GM18868 (cell line): ENCODE data around the gene OVOL1.

Source experiments
- ATAC-seq: cut with Tn5 transposase; IDR thresholded peaks from one replicate; pipeline ENCODE4 v1.9.1; 2021; ENCODE audit warnings: mild to moderate bottlenecking, moderate library complexity; ENCODE audit not compliant: unreplicated experiment

OVOL1 gene

DNA sequence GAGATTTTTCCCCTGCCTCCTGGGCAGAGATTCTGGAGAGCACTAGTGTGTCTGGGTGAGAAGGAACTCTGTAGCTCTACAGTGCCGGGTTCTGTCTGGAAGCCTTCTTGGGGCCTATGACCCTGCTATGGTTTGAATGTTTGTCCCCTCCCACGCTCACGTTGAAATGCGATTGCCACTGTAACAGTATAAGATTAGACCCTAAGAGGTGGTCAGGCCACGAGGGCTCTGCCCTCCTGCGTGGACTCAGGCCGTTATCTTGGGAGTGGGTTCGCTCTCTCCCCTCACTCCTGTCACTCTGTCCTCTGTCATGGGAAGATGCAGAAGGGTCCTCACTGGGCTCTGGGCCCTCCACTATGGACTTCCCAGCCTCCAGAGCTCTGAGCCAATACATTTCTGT is 9.6 kb upstream of the OVOL1 start:
- no peak for ATAC-seq

DNA sequence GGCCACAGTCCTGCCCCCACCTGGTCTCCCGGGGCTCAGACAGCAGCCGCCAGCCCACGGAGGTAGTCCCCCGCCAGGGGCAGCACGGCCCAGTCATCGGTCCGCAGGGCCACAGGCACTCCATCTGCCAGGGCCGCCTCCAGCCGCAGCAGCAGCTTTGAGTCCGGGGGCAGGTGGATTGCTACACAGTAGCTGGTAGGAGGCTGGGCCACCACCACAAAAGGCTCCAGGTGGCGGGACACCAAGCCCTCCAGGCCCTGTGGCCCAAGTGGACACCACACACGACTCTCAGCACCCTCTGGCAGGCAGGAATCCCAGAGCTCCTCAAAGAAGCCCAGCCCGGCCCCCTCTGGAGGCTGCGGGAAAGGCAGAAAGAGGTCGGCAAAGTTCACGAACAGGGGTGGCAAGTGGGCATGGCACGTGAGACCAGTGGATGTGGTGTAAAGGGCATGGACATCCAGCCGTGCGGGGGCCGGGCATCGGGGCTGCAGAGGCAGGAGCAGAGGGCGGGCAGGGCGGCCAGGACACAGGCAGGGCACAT is 9.0 kb upstream of the OVOL1 start:
- no peak for ATAC-seq

DNA sequence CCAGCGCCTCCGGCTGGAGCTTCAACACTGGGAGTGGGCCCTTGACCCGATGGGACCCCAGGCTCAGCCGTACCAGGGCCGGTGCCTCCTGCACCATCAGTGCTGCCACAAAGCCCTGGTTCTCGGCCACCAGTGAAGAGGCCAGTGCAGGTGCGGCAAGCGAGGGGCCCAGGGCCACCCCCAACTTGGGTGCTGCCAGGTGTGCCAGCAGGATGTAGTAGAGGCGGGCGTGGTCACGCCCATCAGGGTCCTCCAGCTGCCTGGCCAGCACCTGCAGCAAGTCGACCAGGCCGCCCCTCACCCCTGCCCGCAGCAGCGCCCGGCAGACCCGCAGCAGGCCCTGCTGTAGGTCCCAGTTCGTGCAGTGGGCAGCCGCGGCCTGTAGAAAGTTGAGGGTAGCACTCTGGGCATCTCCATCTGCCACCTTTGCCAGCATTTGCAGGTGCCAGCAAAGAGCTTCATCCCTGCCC is 8.4 kb upstream of the OVOL1 start:
- ATAC-seq: no peak

DNA sequence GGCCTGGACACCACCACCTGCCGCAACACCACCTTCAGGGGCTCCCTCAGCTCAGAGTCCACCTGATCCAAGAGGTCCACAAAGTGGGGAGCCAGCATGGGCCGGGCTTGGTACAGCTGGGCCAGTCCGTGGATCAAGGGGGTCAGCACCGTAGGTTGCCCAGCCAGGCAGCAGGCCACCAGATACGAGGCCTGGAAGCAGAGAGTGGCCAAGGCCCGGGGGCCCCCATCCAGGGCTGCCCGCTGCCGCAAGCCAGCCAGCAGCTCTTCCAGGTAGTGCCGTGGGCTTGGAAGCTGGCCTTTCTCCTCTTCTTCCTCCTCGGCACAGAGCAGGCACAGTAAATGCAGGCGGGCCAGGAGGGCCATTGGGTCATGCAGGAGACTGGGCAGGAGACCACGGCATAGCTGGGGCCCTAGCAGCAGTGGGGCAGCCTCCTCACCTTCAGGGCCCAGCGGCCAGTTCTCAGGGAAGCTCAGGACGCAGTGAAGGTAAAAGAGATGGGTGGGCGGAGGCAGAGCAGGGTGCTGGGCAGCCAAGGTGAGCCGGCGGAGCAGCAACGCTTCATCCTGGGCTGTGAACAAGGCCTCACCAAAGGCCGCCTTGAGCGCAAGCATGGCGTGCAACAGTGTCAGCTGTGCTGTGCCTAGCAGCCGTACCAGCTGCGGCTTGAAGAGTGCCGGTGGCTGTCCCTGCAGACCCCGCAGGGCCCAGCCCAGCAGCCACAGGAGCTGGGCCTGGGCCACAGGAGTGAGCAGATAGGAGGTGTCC is 7.8 kb upstream of the OVOL1 start:
- no peak for ATAC-seq

DNA sequence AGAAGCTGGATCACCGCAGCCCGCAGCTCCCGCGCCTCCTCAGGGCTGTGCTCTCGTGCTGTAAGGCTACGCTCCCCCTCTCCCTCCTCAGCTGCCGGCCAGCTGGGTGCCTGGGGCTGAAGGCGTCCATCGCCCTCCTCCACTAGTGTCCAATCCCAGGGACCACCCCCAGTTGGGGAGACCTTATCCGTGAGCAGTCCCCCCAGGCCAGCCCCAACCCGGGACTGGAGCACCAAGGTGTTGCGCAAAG is 7.3 kb upstream of the OVOL1 start:
- no peak for ATAC-seq

DNA sequence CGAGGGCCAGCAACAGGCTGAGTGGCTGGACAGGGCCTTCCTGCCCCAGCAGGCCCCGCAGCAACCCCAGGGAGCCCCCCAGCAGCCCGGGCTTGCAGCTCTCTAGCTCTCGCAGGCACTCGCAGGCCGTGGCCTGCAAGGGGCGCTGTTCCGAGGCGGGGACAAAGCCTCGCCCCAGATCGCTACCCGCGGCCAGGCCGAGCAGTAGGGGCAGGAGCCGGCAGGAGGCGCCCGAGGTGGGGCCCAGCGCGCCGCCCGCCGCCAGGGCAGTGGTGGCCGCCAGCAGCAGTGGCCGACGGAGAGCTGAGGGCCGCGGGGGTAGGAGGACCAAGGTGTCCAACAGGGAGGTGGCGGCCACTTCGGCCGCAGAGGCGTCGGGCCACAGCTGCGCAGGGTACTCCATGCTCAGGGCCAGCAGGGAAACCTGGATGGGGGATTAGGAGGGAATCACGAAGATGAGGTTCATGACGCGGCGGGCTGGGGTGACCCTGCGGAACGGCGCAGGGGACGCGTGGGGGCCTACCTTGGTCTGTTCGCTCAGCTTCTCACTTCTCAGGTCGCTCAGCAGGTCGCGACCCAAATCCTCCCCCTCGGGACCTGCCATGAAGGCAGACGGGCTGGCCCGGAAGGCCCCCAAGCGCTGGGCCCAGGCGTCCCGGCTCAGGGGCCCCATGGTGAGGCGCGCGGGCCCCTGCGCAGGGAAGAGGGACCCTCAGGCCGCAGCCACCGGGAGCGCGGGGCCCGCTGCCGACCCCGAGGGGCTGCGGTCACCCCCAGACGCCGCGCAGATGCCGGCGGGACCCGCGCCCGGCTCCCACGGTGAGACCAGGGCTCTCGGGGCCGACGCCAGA is 6.7 kb upstream of the OVOL1 start:
- ATAC-seq: peak; percentile 46

DNA sequence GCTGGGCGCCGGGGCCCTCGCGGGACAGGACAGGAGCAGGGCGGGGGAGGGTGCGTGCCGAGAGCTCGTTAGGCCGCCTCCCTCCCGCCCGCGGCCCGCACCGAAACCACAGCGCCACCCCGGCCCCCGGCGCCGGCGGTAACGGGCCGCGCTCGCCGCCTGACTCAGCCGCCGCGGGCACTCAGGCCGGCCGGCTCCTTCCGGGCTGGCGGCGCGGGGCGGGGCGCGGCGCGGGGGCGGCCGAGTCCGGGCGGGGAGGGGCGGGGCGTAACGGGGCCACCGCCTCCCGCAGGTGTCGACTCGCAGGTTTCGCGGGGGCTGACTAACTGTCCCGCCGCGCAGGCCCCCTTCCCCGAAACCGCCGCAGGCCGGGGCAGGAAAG is 6.1 kb upstream of the OVOL1 start, which contains the start of gene AP5B1:
AP5B1 (minus strand) TSS at position 207 of the 382 bp plus-strand sequence. CDS start 385 bp downstream, outside the sequence.
- ATAC-seq: peak; percentile 63

DNA sequence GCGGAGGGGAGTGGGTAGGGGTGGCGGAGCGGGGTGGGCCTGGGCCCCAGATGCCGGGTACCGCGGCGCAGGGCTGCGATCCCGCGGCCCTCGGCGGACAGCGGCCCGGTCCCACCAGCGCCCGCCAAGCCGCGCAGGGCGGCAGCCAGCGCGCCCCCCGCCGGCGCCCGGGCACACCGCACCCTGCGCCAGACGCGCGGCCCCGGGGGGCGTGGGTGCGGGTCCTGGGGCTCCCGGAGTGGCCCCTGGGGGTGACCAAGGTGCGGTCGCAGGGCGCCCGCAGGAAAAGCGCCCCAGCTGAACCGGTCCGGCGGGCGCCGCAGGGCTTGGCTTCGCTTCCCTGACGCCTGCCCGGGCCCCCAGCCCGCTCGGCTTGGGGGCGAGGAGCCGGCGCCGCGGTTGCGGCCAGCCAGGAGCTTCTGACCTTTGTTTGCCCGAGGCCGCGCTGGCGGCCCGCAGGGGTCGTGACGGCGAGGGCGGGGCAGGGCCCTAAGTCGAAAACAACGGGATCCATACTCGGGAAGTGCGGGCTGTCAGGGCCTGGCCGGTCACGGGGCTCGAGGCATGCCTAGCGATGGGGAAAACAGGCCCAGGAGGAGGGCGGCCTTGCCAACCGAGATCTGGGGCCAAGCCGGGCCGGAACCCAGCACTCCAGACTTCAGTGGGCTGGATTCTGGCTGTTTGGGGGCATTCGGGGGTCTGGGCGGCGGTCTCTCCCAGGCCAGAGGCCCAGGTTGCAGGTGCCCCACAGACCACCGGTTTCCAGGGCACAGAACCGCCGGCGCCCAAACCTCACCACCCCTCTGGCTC is 5.5 kb upstream of the OVOL1 start:
- ATAC-seq: peak; percentile 33

DNA sequence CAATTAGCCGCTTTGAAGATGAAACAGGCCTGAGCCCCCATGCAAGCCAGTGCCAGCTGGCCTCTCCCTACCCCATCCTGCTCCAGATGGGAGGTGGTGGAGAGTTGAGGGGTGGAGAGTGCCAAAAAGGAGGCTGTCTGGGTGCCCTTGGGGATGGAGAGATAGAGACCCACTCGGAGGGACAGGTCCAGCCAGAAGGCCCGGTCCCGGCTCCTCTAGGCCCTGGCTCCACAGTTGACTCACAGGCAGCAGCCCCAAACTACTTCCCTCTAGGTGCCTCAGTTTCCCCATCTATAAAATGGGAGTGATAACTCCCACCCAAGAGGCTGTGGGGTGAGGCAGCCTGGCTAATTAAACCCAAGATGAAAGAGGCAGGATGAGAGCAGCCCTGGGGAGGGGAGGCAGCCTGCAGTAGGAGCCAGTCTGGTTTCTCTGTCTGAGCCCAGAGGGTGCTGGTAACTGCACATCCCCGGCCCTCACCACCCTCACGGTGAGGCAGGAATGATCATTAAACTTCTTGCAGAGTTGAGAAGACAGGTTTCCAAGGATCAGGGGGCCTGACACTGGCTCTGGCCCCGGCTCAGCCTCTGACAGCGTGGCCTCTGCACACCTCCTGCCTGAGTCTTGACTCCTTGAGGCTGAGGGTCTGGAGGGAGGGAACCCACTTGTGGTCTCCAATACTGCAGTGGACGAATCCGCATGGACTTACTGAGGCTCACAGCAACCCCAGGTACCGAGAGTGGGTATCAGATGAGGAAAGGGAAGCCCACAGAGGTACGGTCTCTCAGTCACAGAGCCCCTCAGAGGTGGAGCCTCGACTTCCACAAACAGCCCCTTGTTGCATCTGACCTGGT is 4.7 kb upstream of the OVOL1 start:
- ATAC-seq: no peak

DNA sequence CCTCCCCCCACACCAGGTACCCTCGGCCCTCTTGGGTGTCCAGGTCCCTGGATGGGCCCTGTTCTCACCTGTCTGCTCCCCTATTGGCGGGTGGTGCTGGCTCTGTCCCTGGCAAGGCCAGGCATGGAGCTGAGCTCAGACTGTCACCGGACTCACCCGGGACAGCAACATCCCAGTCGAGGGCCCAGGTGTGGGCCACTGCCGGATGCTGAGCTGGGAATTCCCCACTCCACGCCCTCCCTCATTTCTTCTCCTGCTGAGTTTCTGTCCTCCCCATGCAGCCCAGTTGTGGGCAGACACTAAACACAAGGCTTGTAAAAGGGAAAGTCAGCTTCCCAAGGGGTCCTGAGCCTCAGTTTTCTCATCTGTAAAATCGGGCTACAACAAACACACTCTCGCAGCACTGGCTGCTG is 4.0 kb upstream of the OVOL1 start:
- ATAC-seq: no peak

DNA sequence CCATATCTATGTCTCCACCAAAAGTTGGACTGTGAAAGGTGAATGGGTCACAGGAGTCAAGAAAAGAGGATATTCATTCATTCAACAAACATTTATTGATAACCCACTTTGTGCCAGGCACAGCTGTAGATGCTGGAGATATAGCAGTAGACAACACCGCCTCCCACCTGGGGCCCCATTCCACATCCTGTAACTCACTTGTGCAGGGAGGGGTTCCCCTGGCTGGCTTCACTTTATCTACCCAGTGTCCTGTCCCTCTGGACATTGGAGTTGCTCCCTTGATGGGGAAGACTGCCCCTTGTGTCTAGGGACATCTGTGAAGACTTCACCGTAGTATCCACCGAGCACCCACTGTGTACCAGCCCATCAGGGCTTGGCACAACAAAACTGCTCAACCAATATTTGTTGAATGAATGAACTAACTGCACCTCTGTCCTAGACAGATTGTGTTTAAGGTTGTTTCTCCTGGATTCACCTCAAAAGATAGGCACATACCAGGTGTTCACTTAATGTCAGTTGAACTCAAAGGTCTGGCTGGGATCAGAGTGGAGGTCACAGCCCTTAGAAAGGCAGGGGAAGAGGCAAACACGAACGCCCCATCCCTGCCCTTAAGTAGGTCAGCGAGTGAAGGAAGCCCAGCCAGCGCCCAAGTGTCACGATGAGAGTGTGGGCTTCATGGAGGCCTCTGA is 1.4 kb upstream of the OVOL1 start:
- ATAC-seq: no peak

DNA sequence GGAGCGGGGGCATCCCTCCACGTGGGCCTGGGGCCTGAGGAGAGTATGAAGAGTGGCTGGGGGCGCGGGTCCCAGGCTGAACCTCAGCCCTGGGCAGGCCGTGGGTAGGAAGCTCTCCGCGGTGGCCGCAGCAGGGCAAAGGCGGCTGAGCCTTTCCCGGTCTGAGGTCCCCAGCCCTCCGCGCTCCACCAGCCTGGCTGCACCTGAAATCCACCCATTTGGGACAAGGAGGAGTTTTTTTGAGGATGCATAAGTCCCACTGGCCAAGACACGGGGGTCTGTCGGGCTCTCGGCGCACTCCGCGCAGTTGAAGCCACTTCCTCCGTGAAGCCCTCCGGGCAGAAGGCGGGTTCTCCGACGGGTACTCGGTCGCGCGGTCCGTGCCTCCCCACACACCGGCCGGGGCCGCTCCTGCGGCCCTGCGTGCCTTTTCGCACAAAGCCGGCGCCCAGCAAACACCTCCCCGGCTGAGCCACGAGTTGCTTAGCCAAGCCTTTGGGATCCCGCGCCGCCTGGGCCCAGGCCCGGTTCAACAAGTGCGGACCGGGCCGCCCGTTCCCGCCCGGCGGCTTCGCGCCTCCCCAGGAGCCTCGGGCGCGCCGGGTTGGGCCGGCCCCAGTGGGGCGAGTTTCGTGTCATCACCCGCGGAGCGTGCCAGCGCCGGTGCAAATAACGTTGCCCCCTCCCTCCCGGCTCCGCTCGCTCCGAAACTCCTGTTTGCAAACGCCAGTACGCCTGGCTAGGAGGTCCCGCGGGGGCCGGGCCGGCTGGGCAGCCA is 666 bp upstream of the OVOL1 start:
- ATAC-seq: no peak

DNA sequence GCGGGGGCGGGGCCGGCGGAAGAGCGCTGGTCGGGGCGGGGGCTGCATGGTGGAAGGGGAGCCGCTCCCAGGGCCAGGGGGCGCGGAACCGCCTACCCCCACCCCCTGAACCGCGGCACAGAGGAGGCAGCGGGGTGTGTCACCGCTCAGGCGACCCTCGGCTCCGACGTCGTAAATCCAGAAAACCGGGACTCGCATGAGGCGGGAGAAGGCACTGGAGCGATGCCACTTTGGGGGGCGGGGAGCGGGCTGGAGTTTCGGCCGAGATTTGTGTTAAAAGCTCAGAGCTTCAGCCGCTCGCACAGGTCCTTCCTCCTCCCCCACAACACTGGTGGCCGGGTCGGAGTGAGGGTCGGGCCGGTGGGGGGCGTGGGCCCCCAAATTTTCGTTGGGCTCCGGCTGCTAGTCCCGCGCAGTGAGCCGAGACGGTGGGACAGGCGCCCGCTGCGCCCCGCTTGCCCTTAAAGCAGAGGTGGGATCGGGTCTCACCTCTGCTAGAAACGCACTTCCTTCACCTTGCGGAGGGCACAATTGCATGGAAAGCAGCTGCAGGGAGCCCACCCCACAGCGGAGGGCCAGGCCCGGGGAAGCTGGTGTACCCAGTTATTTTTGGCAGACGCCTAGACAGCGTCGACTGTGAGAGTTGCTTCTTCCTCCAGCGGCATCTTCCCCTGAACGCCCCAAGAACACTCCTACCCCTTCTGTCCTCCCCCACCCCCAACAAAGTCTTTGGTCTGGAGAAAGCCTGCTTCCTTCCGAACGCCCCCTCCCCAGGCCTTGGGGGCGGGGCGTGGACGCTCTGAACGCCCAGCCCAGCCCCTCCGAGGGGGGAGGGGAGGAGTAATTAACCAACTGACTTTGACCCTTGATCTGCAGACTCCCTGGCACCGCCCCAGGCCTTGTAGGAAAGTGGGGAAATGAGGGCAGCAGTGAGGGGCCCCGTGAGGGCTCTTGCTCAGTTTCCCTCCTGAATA is 1.1 kb downstream of the OVOL1 start:
- no peak for ATAC-seq

DNA sequence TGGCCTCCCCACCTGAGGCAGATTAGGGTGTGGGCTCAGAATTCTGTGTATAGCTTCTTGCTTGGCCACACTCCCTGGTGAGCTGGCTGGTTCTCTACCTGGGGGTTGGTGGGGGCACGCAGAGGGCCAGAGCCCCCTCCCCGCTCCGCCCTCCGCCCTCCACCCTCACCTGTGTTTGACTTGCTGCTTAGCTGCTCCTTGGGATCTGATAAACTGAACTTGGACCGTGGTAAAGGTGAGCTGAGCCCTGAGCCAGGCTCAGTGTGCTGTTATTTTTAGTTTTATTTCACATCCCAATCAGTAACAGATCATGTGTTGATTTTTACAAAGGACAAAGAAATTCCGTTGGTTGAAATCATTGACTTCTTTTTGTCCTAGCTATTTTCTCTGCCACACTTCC is 2.0 kb downstream of the OVOL1 start:
- no peak for ATAC-seq

DNA sequence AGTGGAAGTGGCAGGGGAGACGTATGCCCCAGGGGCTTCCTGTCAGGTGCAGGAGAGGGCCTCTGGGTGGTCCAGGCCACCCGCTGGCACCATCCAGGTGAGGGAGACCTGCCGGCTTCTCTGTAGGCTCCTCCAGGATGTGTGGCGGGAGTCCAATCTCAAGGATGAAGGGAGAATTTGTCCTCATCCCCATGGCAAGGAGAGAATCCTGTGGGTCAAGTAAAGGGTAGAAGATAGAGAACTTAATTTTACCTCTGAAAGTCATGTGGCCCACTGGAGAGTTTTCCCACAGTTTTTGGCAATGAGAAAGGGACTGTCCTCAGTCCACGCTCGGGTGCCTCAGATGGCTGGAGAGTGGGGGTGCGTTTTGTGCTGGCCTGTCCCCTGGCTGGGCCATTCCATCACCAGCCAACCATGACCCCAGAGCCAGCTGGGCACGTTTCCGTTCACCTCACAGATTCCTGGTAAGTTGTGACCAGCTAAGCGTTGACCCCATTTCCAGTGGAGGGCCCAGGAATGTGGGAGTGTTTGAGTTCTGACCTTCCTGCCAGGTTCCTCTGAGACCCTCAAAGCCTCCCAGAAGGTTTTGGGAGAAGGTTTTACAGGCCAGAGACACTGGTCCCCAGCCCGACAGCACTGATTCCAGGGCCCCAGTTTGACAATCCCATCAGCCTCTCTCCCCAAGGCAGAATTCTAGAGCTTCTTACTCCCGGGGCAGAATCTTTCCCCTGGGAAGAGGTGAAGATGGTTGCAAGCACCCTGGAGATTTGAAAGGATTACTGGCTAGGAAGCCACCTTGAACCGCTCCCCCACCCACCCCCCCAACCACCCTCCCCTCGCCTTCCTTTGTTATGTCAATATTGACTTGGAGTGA is 2.6 kb downstream of the OVOL1 start:
- ATAC-seq: no peak

DNA sequence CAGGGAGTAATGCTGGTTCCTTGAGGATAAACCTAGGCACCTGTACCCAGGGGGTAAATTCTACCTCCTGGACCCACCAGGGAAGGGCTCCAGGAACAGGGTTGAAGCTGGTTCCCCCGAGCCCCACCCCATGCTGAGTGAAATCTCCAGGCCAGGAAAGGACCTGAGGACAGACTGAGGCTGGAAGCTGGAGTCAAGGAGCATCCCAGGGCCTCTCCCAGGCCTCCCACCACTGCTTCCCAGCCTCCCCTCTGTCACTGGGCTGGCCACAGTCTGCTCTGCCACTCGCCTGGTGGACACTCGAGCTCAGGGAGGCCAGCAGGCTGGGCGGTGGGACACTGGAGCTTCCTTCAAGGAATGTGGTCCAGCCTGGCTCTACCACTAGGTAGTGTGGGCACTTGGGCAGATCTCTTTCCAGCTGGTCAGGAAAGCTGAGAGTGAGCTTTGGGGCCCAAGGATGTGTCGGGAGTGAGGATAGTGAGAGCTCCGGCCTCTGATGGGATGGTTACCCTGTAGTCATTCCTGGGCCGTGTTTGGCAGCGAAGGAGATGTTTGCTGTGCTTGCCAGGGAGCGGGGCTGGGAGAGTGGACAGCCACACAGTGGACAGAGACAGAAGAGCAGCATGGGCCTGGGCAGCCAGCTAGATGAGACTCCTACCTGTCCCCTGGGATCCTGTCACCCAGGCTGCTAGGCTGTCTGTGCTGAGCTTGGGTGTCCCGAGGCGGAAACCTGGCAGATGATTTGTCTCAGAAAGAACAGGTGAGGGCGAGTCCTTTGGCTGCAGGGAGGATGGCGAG is 3.4 kb downstream of the OVOL1 start:
- no peak for ATAC-seq
